Liver (tissue), 9 donors: ENCODE results near the gene SCART1. TPM values are rescaled to one million over a fixed set of nuclear protein-coding genes. Genes with fewer than 3 reads are reported as not detected.

Source experiments
- DNase-seq: peaks from one replicate; pipeline ENCODE4 v3.0.0-alpha.2; 2017; ENCODE audit warnings: low spot score
- H3K27ac ChIP-seq, 2 donors: one replicate each; pipeline ENCODE4 v1.7.0; 2013; ENCODE audit warnings: inconsistent platforms in 2 of 2, low read length in 2 of 2, control low read depth in 1 of 2, low read depth in 1 of 2, mild to moderate bottlenecking in 1 of 2
- H3K27me3 ChIP-seq, 4 donors: one replicate each; pipeline versions ENCODE4 v1.6.1 to v1.7.0; 2013; ENCODE audit warnings: low read length in 3 of 4, inconsistent platforms in 1 of 4, mild to moderate bottlenecking in 1 of 4, moderate library complexity in 1 of 4; ENCODE audit not compliant: control insufficient read depth in 4 of 4, insufficient read depth in 4 of 4
- H3K36me3 ChIP-seq, 4 donors: one replicate each; pipeline versions ENCODE4 v1.6.1 to v1.7.0; 2013; ENCODE audit warnings: low read length in 3 of 4, mild to moderate bottlenecking in 3 of 4, low read depth in 1 of 4, moderate library complexity in 1 of 4; ENCODE audit not compliant: control insufficient read depth in 4 of 4, insufficient read depth in 3 of 4
- H3K4me1 ChIP-seq, 4 donors: one replicate each; pipeline versions ENCODE4 v1.6.1 to v1.7.0; 2013; ENCODE audit warnings: low read length in 3 of 4, mild to moderate bottlenecking in 3 of 4, moderate library complexity in 1 of 4; ENCODE audit not compliant: control insufficient read depth in 4 of 4, insufficient read depth in 4 of 4
- H3K4me3 ChIP-seq, 3 donors: one replicate each; pipeline versions ENCODE4 v1.6.1 to v1.7.0; 2013; ENCODE audit warnings: low read length in 3 of 3, control low read depth in 1 of 3, low read depth in 1 of 3, mild to moderate bottlenecking in 1 of 3
- H3K9ac ChIP-seq, 2 donors: one replicate each; pipeline ENCODE4 v1.7.0; 2013; ENCODE audit warnings: low read length in 2 of 2, mild to moderate bottlenecking in 2 of 2, moderate library complexity in 2 of 2, control low read depth in 1 of 2, low read depth in 1 of 2
- H3K9me3 ChIP-seq, 4 donors: one replicate each; pipeline versions ENCODE4 v1.6.1 to v1.7.0; 2013; ENCODE audit warnings: low read length in 3 of 4; ENCODE audit not compliant: control insufficient read depth in 4 of 4
- EGR1 ChIP-seq, 2 donors: IDR thresholded peaks; 2 replicates each; pipeline ENCODE4 v1.6.1; 2016 to 2018; ENCODE audit warnings: antibody characterized with exemption in 2 of 2, low read depth in 2 of 2
- FOXA2 ChIP-seq: IDR thresholded peaks from 2 replicates; pipeline ENCODE4 v1.6.1; 2016; ENCODE audit warnings: antibody characterized with exemption
- GABPA ChIP-seq, 2 donors: IDR thresholded peaks in 1 of 2; conservative IDR thresholded peaks in 1 of 2; 2 replicates each; pipeline ENCODE4 v1.6.1; 2016; ENCODE audit warnings: antibody characterized with exemption in 2 of 2, mild to moderate bottlenecking in 1 of 2, moderate library complexity in 1 of 2
- HNF4A ChIP-seq, 2 donors: conservative IDR thresholded peaks; 2 replicates each; pipeline ENCODE4 v1.6.1; 2016; ENCODE audit warnings: antibody characterized with exemption in 2 of 2, mild to moderate bottlenecking in 2 of 2
- HNF4G ChIP-seq: IDR thresholded peaks from 2 replicates; pipeline ENCODE4 v1.6.1; 2016; ENCODE audit warnings: antibody characterized with exemption
- JUND ChIP-seq, 2 donors: IDR thresholded peaks; 2 replicates each; pipeline ENCODE4 v1.6.1; 2016; ENCODE audit warnings: antibody characterized with exemption in 2 of 2
- NR2F2 ChIP-seq: IDR thresholded peaks from 2 replicates; pipeline ENCODE4 v1.6.1; 2016; ENCODE audit warnings: antibody characterized with exemption
- RAD21 ChIP-seq, 2 donors: IDR thresholded peaks; 2 replicates each; pipeline ENCODE4 v1.6.1; 2016; ENCODE audit warnings: antibody characterized with exemption in 2 of 2, mild to moderate bottlenecking in 2 of 2
- RXRA ChIP-seq, 2 donors: IDR thresholded peaks; 2 replicates each; pipeline ENCODE4 v1.6.1; 2017 to 2018; ENCODE audit warnings: antibody characterized with exemption in 2 of 2, mild to moderate bottlenecking in 1 of 2
- SP1 ChIP-seq: IDR thresholded peaks from 2 replicates; pipeline ENCODE4 v1.6.1; 2018; ENCODE audit warnings: antibody characterized with exemption, mild to moderate bottlenecking
- TAF1 ChIP-seq: conservative IDR thresholded peaks from 2 replicates; pipeline ENCODE4 v1.6.1; 2016; ENCODE audit warnings: antibody characterized with exemption, mild to moderate bottlenecking
- YY1 ChIP-seq: IDR thresholded peaks from 2 replicates; pipeline ENCODE4 v1.6.1; 2016; ENCODE audit warnings: antibody characterized with exemption, mild to moderate bottlenecking
- WGBS: extraction: QIAGEN DNeasy Blood & Tissue Kit; methylation state at CpG from one replicate; pipeline ENCODE4 v1.1.7; 2013; 5-methylcytosine and 5-hydroxymethylcytosine counted together
- polyA plus RNA-seq, 2 donors: library from polyadenylated mRNA; stranded (reverse) in 1 of 2; unstranded in 1 of 2; fragments of 200-250 nt in 1 of 2; fragments of >200 nt in 1 of 2; fragmentation: Nextera tagmentation in 1 of 2; extraction: Ambion mirVana in 1 of 2; gene quantifications; one replicate each; pipeline versions ENCODE4 v1.2.1 to v1.2.3, GENCODE V29; 2013 to 2015
- total RNA-seq, 2 donors: library from RNA; depleted of rRNA; stranded (reverse); fragments of >200 nt; gene quantifications; one replicate each; pipeline ENCODE4 v1.2.3, GENCODE V29; 2014
- TF ChIP-seq, protein P1 (sequence below): IDR thresholded peaks from 2 replicates; pipeline ENCODE4 v1.6.1; 2016; ENCODE audit warnings: antibody characterized with exemption
- TF ChIP-seq, protein P2 (sequence below): IDR thresholded peaks from 2 replicates; pipeline ENCODE4 v1.6.1; 2016; ENCODE audit warnings: antibody characterized with exemption
- TF ChIP-seq, protein P3 (sequence below): IDR thresholded peaks from 2 replicates; pipeline ENCODE4 v1.6.1; 2016; ENCODE audit warnings: antibody characterized with exemption
- TF ChIP-seq, protein P4 (sequence below): IDR thresholded peaks from 2 replicates; pipeline ENCODE4 v1.6.1; 2016; ENCODE audit warnings: antibody characterized with exemption, mild to moderate bottlenecking
- TF ChIP-seq, protein P5 (sequence below): fragments of 150-350 bp; IDR thresholded peaks from 2 replicates; pipeline ENCODE4 v1.5.1; 2017; ENCODE audit warnings: improper control_type of control experiment, low read depth, low read length; ENCODE audit not compliant: missing input control
- donor health status: healthy.
- donor health status: healthy.
- donor health status: healthy.
- donor health status: healthy.
- donor health status: healthy.

The SCART1 gene
- total and polyA plus RNA-seq, 4 donors, result 0.32 to 1.1 (median 0.68) TPM

DNA sequence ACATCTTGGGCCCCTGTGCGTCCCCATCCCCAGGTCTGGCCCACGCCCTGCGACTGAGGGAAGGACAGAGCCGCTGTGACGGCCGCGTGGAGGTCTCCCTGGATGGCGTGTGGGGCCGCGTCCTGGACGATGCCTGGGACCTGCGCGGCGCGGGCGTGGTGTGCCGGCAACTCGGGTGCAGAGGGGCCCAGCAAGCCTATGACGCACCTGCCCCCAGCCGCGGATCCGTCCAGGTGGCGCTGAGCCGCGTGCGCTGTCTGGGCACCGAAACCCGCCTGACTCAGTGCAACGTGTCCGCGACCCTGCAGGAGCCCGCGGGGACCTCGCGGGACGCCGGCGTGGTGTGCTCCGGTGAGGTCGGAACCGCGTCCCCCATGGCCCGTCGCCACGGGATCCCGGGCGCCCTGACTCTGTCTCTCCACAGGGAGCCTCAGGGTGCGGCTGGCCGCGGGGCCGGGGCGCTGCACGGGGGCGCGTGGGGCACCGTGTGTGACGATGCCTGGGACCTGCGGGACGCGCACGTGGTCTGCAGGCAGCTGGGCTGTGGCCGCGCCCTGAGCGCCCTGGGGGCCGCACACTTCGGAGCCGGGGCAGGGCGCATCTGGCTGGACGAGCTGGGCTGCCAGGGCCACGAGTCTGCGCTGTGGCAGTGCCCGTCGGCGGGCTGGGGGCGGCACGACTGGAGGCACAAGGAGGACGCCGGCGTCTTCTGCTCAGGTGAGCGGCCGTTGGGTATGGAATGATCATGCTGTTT is 5.9 kb downstream of the SCART1 start:
- no peaks in the 10 kb centered on the region for H3K9me3 ChIP-seq
- no peak overlapping the region for H3K4me3 ChIP-seq
- DNase-seq, result no peak
- no peaks in the 10 kb centered on the region for H3K27me3 ChIP-seq
- H3K36me3 ChIP-seq, result no peaks in the 10 kb centered on the region
- H3K9ac ChIP-seq, result no peak overlapping the region
- TF ChIP-seq SP1 (no peak), HNF4A (conservative IDR thresholded peaks at IDR 0.05) (no peak), GABPA (IDR thresholded peaks at IDR 0.05 in 1 of 2, conservative IDR thresholded peaks at IDR 0.05 in 1 of 2) (no peak), NR2F2 (no peak), RXRA (IDR thresholded peaks at IDR 0.05) (no peak), TAF1 (no peak), JUND (IDR thresholded peaks at IDR 0.05) (no peak), YY1 (no peak), HNF4G (no peak), RAD21 (IDR thresholded peaks at IDR 0.05) (no peak), FOXA2 (no peak), EGR1 (IDR thresholded peaks at IDR 0.05; ENCODE audit: low read depth in 2 of 2) (no peak)
- TF ChIP-seq, protein P1, sequence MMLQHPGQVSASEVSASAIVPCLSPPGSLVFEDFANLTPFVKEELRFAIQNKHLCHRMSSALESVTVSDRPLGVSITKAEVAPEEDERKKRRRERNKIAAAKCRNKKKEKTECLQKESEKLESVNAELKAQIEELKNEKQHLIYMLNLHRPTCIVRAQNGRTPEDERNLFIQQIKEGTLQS, result no peak
- TF ChIP-seq, protein P2, sequence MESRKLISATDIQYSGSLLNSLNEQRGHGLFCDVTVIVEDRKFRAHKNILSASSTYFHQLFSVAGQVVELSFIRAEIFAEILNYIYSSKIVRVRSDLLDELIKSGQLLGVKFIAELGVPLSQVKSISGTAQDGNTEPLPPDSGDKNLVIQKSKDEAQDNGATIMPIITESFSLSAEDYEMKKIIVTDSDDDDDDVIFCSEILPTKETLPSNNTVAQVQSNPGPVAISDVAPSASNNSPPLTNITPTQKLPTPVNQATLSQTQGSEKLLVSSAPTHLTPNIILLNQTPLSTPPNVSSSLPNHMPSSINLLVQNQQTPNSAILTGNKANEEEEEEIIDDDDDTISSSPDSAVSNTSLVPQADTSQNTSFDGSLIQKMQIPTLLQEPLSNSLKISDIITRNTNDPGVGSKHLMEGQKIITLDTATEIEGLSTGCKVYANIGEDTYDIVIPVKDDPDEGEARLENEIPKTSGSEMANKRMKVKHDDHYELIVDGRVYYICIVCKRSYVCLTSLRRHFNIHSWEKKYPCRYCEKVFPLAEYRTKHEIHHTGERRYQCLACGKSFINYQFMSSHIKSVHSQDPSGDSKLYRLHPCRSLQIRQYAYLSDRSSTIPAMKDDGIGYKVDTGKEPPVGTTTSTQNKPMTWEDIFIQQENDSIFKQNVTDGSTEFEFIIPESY, result no peak
- TF ChIP-seq, protein P3, sequence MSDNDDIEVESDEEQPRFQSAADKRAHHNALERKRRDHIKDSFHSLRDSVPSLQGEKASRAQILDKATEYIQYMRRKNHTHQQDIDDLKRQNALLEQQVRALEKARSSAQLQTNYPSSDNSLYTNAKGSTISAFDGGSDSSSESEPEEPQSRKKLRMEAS, result no peak
- TF ChIP-seq, protein P4, sequence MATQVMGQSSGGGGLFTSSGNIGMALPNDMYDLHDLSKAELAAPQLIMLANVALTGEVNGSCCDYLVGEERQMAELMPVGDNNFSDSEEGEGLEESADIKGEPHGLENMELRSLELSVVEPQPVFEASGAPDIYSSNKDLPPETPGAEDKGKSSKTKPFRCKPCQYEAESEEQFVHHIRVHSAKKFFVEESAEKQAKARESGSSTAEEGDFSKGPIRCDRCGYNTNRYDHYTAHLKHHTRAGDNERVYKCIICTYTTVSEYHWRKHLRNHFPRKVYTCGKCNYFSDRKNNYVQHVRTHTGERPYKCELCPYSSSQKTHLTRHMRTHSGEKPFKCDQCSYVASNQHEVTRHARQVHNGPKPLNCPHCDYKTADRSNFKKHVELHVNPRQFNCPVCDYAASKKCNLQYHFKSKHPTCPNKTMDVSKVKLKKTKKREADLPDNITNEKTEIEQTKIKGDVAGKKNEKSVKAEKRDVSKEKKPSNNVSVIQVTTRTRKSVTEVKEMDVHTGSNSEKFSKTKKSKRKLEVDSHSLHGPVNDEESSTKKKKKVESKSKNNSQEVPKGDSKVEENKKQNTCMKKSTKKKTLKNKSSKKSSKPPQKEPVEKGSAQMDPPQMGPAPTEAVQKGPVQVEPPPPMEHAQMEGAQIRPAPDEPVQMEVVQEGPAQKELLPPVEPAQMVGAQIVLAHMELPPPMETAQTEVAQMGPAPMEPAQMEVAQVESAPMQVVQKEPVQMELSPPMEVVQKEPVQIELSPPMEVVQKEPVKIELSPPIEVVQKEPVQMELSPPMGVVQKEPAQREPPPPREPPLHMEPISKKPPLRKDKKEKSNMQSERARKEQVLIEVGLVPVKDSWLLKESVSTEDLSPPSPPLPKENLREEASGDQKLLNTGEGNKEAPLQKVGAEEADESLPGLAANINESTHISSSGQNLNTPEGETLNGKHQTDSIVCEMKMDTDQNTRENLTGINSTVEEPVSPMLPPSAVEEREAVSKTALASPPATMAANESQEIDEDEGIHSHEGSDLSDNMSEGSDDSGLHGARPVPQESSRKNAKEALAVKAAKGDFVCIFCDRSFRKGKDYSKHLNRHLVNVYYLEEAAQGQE, result no peak
- TF ChIP-seq, protein P5, sequence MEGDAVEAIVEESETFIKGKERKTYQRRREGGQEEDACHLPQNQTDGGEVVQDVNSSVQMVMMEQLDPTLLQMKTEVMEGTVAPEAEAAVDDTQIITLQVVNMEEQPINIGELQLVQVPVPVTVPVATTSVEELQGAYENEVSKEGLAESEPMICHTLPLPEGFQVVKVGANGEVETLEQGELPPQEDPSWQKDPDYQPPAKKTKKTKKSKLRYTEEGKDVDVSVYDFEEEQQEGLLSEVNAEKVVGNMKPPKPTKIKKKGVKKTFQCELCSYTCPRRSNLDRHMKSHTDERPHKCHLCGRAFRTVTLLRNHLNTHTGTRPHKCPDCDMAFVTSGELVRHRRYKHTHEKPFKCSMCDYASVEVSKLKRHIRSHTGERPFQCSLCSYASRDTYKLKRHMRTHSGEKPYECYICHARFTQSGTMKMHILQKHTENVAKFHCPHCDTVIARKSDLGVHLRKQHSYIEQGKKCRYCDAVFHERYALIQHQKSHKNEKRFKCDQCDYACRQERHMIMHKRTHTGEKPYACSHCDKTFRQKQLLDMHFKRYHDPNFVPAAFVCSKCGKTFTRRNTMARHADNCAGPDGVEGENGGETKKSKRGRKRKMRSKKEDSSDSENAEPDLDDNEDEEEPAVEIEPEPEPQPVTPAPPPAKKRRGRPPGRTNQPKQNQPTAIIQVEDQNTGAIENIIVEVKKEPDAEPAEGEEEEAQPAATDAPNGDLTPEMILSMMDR, result no peak
- peaks cover 0 to 7% (median 0%) of the 10 kb centered on the region in 4 donors for H3K4me1 ChIP-seq
- WGBS, result 64% methylated on average over 81 of the region's 81 CpGs
- H3K27ac ChIP-seq, result no peak overlapping the region
